AG10803 (cell line): ENCODE results near the gene NHS.

Experiments used
- DNase-seq: peaks from one replicate; pipeline ENCODE4 v3.0.0; 2010; ENCODE audit warnings: low read depth
- H3K4me3 ChIP-seq: 2 replicates; pipeline ENCODE4 v1.5.1; 2011; ENCODE audit warnings: mild to moderate bottlenecking, low read length, control low read depth
- CTCF ChIP-seq: conservative IDR thresholded peaks from 2 replicates; pipeline ENCODE4 v1.5.1; 2011; ENCODE audit warnings: mild to moderate bottlenecking, low read length, control low read depth, inconsistent platforms

NHS gene

DNA sequence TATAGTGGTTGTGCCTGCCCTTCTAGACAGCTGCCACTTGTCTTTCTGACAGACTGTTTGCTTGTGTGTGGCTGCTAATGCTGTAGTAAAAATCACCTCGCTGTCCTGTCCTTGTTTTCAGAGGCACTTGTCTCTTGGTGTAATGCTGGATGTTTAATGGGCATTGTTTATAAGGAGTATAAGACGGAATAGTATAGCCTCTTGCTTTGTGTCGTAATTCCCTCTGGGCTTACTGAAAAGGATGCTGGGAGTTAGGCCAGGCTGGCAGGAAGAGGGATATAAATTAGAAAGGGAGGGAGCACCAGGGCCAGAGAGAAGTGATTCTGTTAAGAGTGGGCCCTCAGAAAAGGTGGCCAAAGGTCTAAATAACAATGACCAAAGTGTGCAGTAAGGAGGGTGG lies 29.0 kb downstream of the NHS start:
- TF ChIP-seq CTCF: no peak
- no peak overlapping the region for H3K4me3 ChIP-seq
- no peak for DNase-seq

GRCh38 chrX:17405225-17405969 lies 30.4 kb downstream of the NHS start:
- TF ChIP-seq CTCF: no peak
- no peak overlapping the region for H3K4me3 ChIP-seq
- peak; percentile 50 for DNase-seq

GRCh38 chrX:17409566-17410290 lies 34.7 kb downstream of the NHS start:
- no peak overlapping the region for H3K4me3 ChIP-seq
- no peak for DNase-seq
- no peak for TF ChIP-seq CTCF

GRCh38 chrX:17410651-17411050 lies 35.7 kb downstream of the NHS start:
- TF ChIP-seq CTCF: no peak
- DNase-seq: no peak
- no peak overlapping the region for H3K4me3 ChIP-seq

- DNase-seq: no peak
- TF ChIP-seq CTCF: no peak
- no peak overlapping the region for H3K4me3 ChIP-seq
These were observed 36.2 kb downstream of the NHS start for GRCh38 chrX:17411205-17411604.

GRCh38 chrX:17412692-17413091 lies 37.7 kb downstream of the NHS start:
- no peak for TF ChIP-seq CTCF
- no peak overlapping the region for H3K4me3 ChIP-seq
- peak; percentile 81 for DNase-seq

DNA sequence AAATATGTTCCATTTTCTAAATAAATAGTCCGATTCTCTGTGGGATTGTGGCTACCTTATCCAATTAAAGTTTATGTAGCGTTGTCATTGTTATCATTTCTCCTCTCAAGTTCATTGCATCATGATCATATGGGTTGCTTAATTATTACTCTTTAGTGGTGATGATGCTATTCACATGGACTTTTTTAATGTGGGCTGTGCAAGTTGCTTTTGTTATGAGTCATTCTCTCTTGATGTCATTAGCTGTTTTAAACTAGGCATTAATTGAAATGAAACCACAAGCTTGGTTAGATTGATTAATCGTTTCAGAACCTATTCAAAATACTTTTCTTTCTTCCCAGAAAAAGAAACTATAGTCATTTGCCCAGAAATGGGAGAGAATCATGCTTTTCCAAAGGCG lies 38.2 kb downstream of the NHS start:
- H3K4me3 ChIP-seq: no peak overlapping the region
- DNase-seq: peak; percentile 88
- TF ChIP-seq CTCF: no peak
